ENCODE data around the gene CHMP1A.
A peak's percentile ranks its signal among the peaks of the same experiment; 100 is the strongest.

Gene CHMP1A

GRCh38 chr16:89660146-89660545 lies 2.6 kb upstream of the CHMP1A start:
- no peak for DNase-seq (ENCODE audit: low spot score in 2 of 2)
- Histone ChIP-seq H3K27me3 (ENCODE audit: low read depth) (no peaks in the 10 kb centered on the region), H3K4me1 (peaks cover 10% of the 10 kb centered on the region), H3K36me3 (replicated peaks) (peaks cover 22% of the 10 kb centered on the region; the same call in 1 of the 2 replicates), H3K4me3 (no peak overlapping the region), H3K9me3 (no peaks in the 10 kb centered on the region)
- in situ Hi-C loops (cut with MboI; ENCODE audit: low sequenced_read_pairs) = no loop called here

DNA sequence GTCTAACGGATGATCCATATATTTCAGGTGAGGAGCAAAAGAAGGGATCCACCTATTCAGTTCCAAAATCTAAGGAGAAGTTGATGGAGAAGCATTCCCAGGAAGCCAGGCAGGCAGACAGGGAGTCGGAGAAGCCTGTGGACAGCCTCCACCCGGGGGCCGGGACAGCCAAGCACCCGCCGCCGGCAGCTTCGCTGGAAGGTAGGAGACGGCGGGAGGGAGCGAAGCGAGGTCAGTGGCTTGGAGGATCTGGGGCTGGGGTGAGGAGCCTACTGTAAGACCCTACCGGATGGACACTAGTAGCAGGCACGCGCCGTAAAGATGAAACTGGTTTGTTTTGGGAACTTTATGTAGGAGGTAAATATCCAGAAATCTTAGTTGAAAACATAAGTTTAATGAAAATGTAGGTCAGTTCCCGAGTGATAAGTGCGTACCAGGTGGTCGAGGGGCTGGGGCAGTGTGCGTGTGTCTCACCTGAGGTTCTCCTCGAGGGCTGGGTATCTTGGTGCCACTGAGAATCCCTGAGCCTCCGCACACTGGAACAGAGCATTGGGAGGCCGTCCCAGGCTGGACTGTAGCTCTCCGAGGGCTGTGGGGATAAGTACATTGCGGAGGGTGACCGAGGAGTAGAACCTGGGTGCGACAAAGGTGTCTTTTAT lies 842 bp upstream of the CHMP1A start:
- Histone ChIP-seq H3K4me3 (peak overlapping the region; percentile 99), H3K36me3 (replicated peaks) (peaks cover 15% of the 10 kb centered on the region), H3K4me1 (peaks cover 10% of the 10 kb centered on the region), H3K9me3 (no peaks in the 10 kb centered on the region), H3K27me3 (ENCODE audit: low read depth) (no peaks in the 10 kb centered on the region)
- in situ Hi-C loops (cut with MboI; ENCODE audit: low sequenced_read_pairs) = no loop called here
- peak in 1 of 2 experiments; percentile 47 for DNase-seq (ENCODE audit: low spot score in 2 of 2)

- Histone ChIP-seq H3K4me3 (peak overlapping the region; percentile 99), H3K9me3 (no peaks in the 10 kb centered on the region), H3K27me3 (ENCODE audit: low read depth) (no peaks in the 10 kb centered on the region), H3K4me1 (peaks cover 10% of the 10 kb centered on the region), H3K36me3 (replicated peaks) (peaks cover 14% of the 10 kb centered on the region)
- in situ Hi-C loops (cut with MboI; ENCODE audit: low sequenced_read_pairs) = no loop called here
- no peak for DNase-seq (ENCODE audit: low spot score in 2 of 2)
These were observed 930 bp downstream of the CHMP1A start for GRCh38 chr16:89656435-89657121.

- in situ Hi-C loops (cut with MboI; ENCODE audit: low sequenced_read_pairs) = no loop called here
- peaks cover 9% of the 10 kb centered on the region for H3K36me3 ChIP-seq (replicated peaks)
- peaks cover 10% of the 10 kb centered on the region for H3K4me1 ChIP-seq
- H3K4me3 ChIP-seq = no peak overlapping the region
- DNase-seq (ENCODE audit: low spot score in 2 of 2) = no peak
- H3K9me3 ChIP-seq = no peaks in the 10 kb centered on the region
- H3K27me3 ChIP-seq (ENCODE audit: low read depth) = no peaks in the 10 kb centered on the region
These were observed 2.4 kb downstream of the CHMP1A start for GRCh38 chr16:89655062-89655643.

DNA sequence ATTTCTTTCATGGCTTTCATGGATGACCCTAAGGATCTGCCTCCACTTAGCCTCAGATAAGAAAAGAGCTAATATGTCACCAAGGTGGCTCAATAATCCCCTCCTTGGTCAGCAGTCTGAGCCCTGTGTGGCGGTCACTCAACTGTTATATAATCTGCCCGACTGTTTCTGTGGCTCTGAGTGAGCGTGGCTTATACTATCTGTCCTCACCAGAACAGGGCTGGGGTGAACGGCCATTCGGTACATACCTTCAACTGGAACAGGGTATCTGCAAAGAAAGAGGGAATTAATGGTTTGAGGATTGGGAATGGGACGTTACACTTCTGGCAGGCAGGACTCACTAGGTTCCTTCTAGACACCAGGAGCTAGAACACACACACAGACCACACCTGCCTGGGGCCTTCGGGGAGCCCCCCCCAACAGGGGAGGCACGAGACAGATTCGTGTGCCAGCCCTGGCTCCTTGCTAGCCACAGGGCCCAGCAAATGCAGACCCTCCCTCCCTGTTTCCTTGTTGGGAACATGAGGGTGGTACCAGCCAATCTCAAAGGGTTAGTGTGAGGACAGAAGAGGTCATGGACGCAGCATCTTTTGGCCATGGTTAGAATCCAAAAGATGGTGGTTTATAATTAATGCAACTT lies 3.7 kb downstream of the CHMP1A start:
- Histone ChIP-seq H3K9me3 (no peaks in the 10 kb centered on the region), H3K27me3 (ENCODE audit: low read depth) (no peaks in the 10 kb centered on the region), H3K4me3 (no peak overlapping the region), H3K36me3 (replicated peaks) (peaks cover 4% of the 10 kb centered on the region), H3K4me1 (peaks cover 6% of the 10 kb centered on the region; the same call in 1 of the 2 replicates)
- DNase-seq (ENCODE audit: low spot score in 2 of 2) = no peak
- in situ Hi-C loops (cut with MboI; ENCODE audit: low sequenced_read_pairs) = no loop called here

DNA sequence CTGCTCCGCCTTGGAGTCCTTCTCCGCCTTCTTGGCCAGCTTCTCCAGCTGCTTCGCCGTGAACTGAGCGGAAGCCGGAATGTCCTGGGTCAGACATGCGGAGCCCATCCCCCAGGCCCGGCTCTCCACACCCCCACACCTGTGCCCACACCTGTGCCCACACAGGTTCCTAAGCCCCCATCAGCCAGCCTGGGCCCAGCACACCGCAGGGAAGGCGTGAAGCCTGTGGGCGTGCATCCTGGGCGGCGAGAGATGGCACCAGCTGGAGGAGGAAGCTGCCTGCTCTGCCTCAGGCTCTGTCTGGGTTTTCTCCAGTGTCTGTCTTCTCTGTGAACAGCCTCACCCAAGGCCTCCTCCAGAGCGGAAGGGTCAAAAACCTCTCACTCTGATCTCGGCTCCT lies 5.9 kb downstream of the CHMP1A start:
- DNase-seq (ENCODE audit: low spot score in 2 of 2) = no peak
- Histone ChIP-seq H3K36me3 (replicated peaks) (peaks cover 7% of the 10 kb centered on the region), H3K4me1 (peaks cover 3% of the 10 kb centered on the region; the same call in 1 of the 2 replicates), H3K4me3 (no peak overlapping the region), H3K27me3 (ENCODE audit: low read depth) (no peaks in the 10 kb centered on the region), H3K9me3 (no peaks in the 10 kb centered on the region)
- in situ Hi-C loops (cut with MboI; ENCODE audit: low sequenced_read_pairs) = no loop called here

DNA sequence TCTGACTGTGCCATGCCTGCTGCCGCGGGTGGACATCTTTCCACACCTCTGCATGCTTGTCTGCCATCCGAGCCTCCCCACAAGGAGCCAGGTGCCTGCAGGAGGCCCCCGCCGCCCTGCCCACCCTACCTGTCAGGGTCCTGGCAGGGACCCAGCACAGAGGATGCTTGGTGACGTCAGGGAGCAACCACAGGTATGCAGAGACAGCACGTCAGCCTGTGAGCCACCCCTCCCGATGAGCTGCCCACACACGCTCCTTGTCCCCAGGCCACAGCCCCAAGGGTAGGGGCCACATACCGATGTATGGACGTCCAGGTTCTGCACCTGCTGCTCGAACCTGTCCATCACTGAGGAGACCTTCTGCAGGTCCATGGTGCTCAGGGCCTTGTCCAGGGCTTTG lies 10.6 kb downstream of the CHMP1A start:
- no peaks in the 10 kb centered on the region for H3K9me3 ChIP-seq
- in situ Hi-C loops (cut with MboI; ENCODE audit: low sequenced_read_pairs) = loop anchor here (25.0 kb wide), 1 partner anchor 110 kb away; no protein-coding TSS in a partner anchor
- no peak for DNase-seq (ENCODE audit: low spot score in 2 of 2)
- peaks cover 23% of the 10 kb centered on the region for H3K36me3 ChIP-seq (replicated peaks)
- no peak overlapping the region for H3K4me3 ChIP-seq
- H3K27me3 ChIP-seq (ENCODE audit: low read depth) = no peaks in the 10 kb centered on the region
- H3K4me1 ChIP-seq = no peaks in the 10 kb centered on the region

- no peak for DNase-seq (ENCODE audit: low spot score in 2 of 2)
- in situ Hi-C loops (cut with MboI; ENCODE audit: low sequenced_read_pairs) = loop anchor here (25.0 kb wide), 1 partner anchor 109 kb away; no protein-coding TSS in a partner anchor
- peaks cover 23% of the 10 kb centered on the region for H3K36me3 ChIP-seq (replicated peaks)
- H3K27me3 ChIP-seq (ENCODE audit: low read depth) = no peaks in the 10 kb centered on the region
- H3K4me3 ChIP-seq = no peak overlapping the region
- no peaks in the 10 kb centered on the region for H3K4me1 ChIP-seq
- no peaks in the 10 kb centered on the region for H3K9me3 ChIP-seq
These were observed 11.2 kb downstream of the CHMP1A start for GRCh38 chr16:89646270-89646669.

- no peak for DNase-seq (ENCODE audit: low spot score in 2 of 2)
- Histone ChIP-seq H3K4me3 (no peak overlapping the region), H3K27me3 (ENCODE audit: low read depth) (no peaks in the 10 kb centered on the region), H3K4me1 (no peaks in the 10 kb centered on the region), H3K9me3 (no peaks in the 10 kb centered on the region), H3K36me3 (replicated peaks) (peaks cover 20% of the 10 kb centered on the region)
- in situ Hi-C loops (cut with MboI; ENCODE audit: low sequenced_read_pairs) = loop anchor here (25.0 kb wide), 1 partner anchor 108 kb away; no protein-coding TSS in a partner anchor
These were observed 12.4 kb downstream of the CHMP1A start for GRCh38 chr16:89645122-89645521.

- DNase-seq (ENCODE audit: low spot score in 2 of 2) = no peak
- no peak overlapping the region for H3K4me3 ChIP-seq
- H3K27me3 ChIP-seq (ENCODE audit: low read depth) = no peaks in the 10 kb centered on the region
- no peaks in the 10 kb centered on the region for H3K4me1 ChIP-seq
- in situ Hi-C loops (cut with MboI; ENCODE audit: low sequenced_read_pairs) = loop anchor here (25.0 kb wide), 1 partner anchor 107 kb away; no protein-coding TSS in a partner anchor
- H3K36me3 ChIP-seq (replicated peaks) = peaks cover 20% of the 10 kb centered on the region
- H3K9me3 ChIP-seq = no peaks in the 10 kb centered on the region
These were observed 13.7 kb downstream of the CHMP1A start for GRCh38 chr16:89643769-89644300.

- in situ Hi-C loops (cut with MboI; ENCODE audit: low sequenced_read_pairs) = loop anchor here (25.0 kb wide), 1 partner anchor 105 kb away; no protein-coding TSS in a partner anchor
- Histone ChIP-seq H3K36me3 (replicated peaks) (peaks cover 20% of the 10 kb centered on the region), H3K27me3 (ENCODE audit: low read depth) (no peaks in the 10 kb centered on the region), H3K4me3 (no peak overlapping the region), H3K4me1 (no peaks in the 10 kb centered on the region), H3K9me3 (no peaks in the 10 kb centered on the region)
- DNase-seq (ENCODE audit: low spot score in 2 of 2) = no peak
These were observed 14.9 kb downstream of the CHMP1A start for GRCh38 chr16:89642574-89642973.

DNA sequence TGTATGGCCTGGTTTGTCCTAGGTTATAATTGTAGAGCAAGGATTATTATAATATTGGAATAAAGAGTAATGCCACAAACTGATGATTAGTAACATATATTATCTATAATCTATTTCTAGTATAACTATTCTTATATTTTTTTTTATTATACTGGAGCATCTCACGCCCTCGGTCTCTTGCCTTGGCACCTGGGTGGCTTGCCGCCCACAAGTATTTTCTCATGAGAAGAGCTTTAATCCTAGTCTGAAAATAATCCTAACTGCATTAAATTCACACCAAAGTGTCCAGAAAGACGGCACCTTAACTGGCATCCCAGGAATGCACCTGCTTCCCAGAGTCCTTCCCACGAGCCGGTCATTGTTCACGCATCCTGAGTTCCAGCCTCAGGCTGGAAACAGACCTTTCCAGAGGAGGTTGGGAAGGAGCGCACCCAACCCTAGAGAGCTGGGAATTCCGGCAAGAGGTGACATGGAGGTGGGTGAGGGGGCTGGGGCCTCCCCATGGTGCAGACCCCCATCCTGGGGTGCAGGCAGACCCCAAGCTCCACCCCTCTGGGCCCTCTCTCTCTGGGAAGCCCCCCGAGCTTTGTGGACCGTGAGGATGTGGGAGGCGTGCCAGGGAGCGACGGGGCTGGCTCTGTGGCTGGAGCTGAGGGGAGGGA lies 15.9 kb downstream of the CHMP1A start:
- H3K4me3 ChIP-seq = no peak overlapping the region
- H3K4me1 ChIP-seq = no peaks in the 10 kb centered on the region
- in situ Hi-C loops (cut with MboI; ENCODE audit: low sequenced_read_pairs) = loop anchor here (25.0 kb wide), 1 partner anchor 104 kb away; no protein-coding TSS in a partner anchor

GRCh38 chr16:89639385-89639784 lies 18.1 kb downstream of the CHMP1A start:
- no peak overlapping the region for H3K4me3 ChIP-seq
- in situ Hi-C loops (cut with MboI; ENCODE audit: low sequenced_read_pairs) = loop anchor here (25.0 kb wide), 1 partner anchor 102 kb away; no protein-coding TSS in a partner anchor
- no peaks in the 10 kb centered on the region for H3K4me1 ChIP-seq
- no peak for DNase-seq (ENCODE audit: low spot score in 2 of 2)
- H3K36me3 ChIP-seq (replicated peaks) = no peaks in the 10 kb centered on the region
- H3K27me3 ChIP-seq (ENCODE audit: low read depth) = no peaks in the 10 kb centered on the region
- H3K9me3 ChIP-seq = no peaks in the 10 kb centered on the region

More for the DNA sequence above, 15.9 kb downstream of the CHMP1A start:
- no peaks in the 10 kb centered on the region for H3K9me3 ChIP-seq
- DNase-seq (ENCODE audit: low spot score in 2 of 2) = no peak
- H3K36me3 ChIP-seq (replicated peaks) = peaks cover 16% of the 10 kb centered on the region
- no peaks in the 10 kb centered on the region for H3K27me3 ChIP-seq (ENCODE audit: low read depth)

All from HAP-1 (cell line).